Spleen (tissue), 11 donors: ENCODE results near the gene INPP5D. TPM values are rescaled to one million over a fixed set of nuclear protein-coding genes. Genes with fewer than 3 reads are reported as not detected.

ENCODE experiments used
- DNase-seq: peaks from one replicate; pipeline ENCODE4 v3.0.0-alpha.2; 2020
- H3K27ac ChIP-seq, 8 donors: fragments of 200-600 bp; sonication (generic) in 7 of 8; 1 replicate in 4 of 8; 2 replicates in 4 of 8; pipeline versions ENCODE4 v1.5.0 to v1.8.0; 2016 to 2021; ENCODE audit warnings: inconsistent platforms in 4 of 8, mild to moderate bottlenecking in 4 of 8, moderate library complexity in 1 of 8
- H3K27me3 ChIP-seq, 7 donors: fragments of 200-600 bp; sonication (generic) in 6 of 7; replicated peaks in 1 of 7; 1 replicate in 4 of 7; 2 replicates in 3 of 7; pipeline versions ENCODE4 v1.5.0 to v1.8.0; 2016 to 2021; ENCODE audit warnings: inconsistent platforms in 3 of 7, mild to moderate bottlenecking in 1 of 7
- H3K36me3 ChIP-seq, 6 donors: fragments of 200-600 bp; sonication (generic) in 5 of 6; 1 replicate in 4 of 6; 2 replicates in 2 of 6; pipeline versions ENCODE4 v1.5.0 to v1.8.0; 2016 to 2021; ENCODE audit warnings: inconsistent platforms in 2 of 6
- H3K4me1 ChIP-seq, 6 donors: fragments of 200-600 bp; sonication (generic) in 5 of 6; 1 replicate in 3 of 6; 2 replicates in 3 of 6; pipeline versions ENCODE4 v1.5.0 to v1.8.0; 2016 to 2021; ENCODE audit warnings: inconsistent platforms in 3 of 6
- H3K4me3 ChIP-seq, 8 donors: fragments of 200-600 bp; sonication (generic) in 7 of 8; 1 replicate in 4 of 8; 2 replicates in 4 of 8; pipeline versions ENCODE4 v1.5.0 to v1.8.0; 2016 to 2021; ENCODE audit warnings: inconsistent platforms in 4 of 8, mild to moderate bottlenecking in 4 of 8, moderate library complexity in 2 of 8
- H3K9me3 ChIP-seq, 8 donors: fragments of 200-600 bp; sonication (generic) in 7 of 8; 1 replicate in 4 of 8; 2 replicates in 4 of 8; pipeline versions ENCODE4 v1.5.0 to v1.8.0; 2016 to 2021; ENCODE audit warnings: inconsistent platforms in 4 of 8
- CTCF ChIP-seq, 11 experiments: fragments of 200-600 bp in 7 of 11; fragments of 450-650 bp in 4 of 11; sonication (generic) in 4 of 11; IDR thresholded peaks in 8 of 11; conservative IDR thresholded peaks in 3 of 11; 1 replicate in 7 of 11; 2 replicates in 4 of 11; pipeline versions ENCODE4 v1.4.0 to v1.8.0; 2016 to 2021; ENCODE audit warnings: antibody characterized with exemption in 11 of 11, inconsistent platforms in 4 of 11, mild to moderate bottlenecking in 1 of 11
- POLR2A ChIP-seq, 3 donors: fragments of 450-650 bp; IDR thresholded peaks; one replicate each; pipeline ENCODE4 v1.5.1; 2017; ENCODE audit warnings: antibody characterized with exemption in 3 of 3, mild to moderate bottlenecking in 1 of 3
- POLR2AphosphoS5 ChIP-seq, 3 donors: sonication (generic); formaldehyde crosslinking; IDR thresholded peaks; one replicate each; pipeline ENCODE4 v1.5.1; 2017; ENCODE audit warnings: antibody characterized with exemption in 3 of 3
- WGBS, 5 donors: extraction: QIAGEN DNeasy Blood & Tissue Kit in 3 of 5; methylation state at CpG; one replicate each; pipeline versions ENCODE4 v1.1.5 to v1.1.7; 2013 to 2018; 5-methylcytosine and 5-hydroxymethylcytosine counted together
- intact Hi-C: fragments of 100-400 bp; cut with DNase I; formaldehyde crosslinking; loops from one replicate; pipeline ENCODE4 v1.15.0; 2023; ENCODE audit warnings: low total_unique reads
- polyA plus RNA-seq, 3 donors: library from polyadenylated mRNA; stranded (reverse); fragments of 200-250 nt; gene quantifications; one replicate each; pipeline ENCODE4 v1.2.1, GENCODE V29; 2013
- total RNA-seq, 7 donors: library from RNA; depleted of rRNA in 3 of 7; stranded (reverse); fragments of >200 nt in 3 of 7; fragmentation: NEBNext Ultra II Directional in 4 of 7; extraction: Animal tissue kit (Norgen Biotek cat#: 25700) in 4 of 7; gene quantifications; one replicate each; pipeline versions ENCODE4 v1.1.0 to v1.2.1, GENCODE V29; 2016 to 2021
- donor health status: healthy with polysubstance abuse.
- donor health status: DM: no; HTN: no; CAD: no; lungs with moderate emphysema.
- donor health status: DM: no; HTN: no; CAD: no.
- donor health status: Bipolar disorder and iron deficiency.
- donor health status: healthy.
- donor health status: DM: no; HTN: no; CAD: no.
- donor health status: DM: yes; HTN: yes; CAD: no.

INPP5D gene
- total and polyA plus RNA-seq, 10 donors: 71.1 to 246 (median 181) TPM

GRCh38 chr2:233026198-233026813 lies 33.8 kb upstream of the INPP5D start:
- DNase-seq: no peak
- no peak for TF ChIP-seq POLR2AphosphoS5 (IDR thresholded peaks at IDR 0.05)
- TF ChIP-seq POLR2A (IDR thresholded peaks at IDR 0.05): no peak
- no peak for TF ChIP-seq CTCF (IDR thresholded peaks at IDR 0.05 in 8 of 11, conservative IDR thresholded peaks at IDR 0.05 in 3 of 11)
- WGBS, 5 donors: 79 to 90% (median 82%) methylated on average over 4 of the region's 4 CpGs
- H3K27me3 ChIP-seq: no peaks in the 10 kb centered on the region
- intact Hi-C loops: no loop called here
- H3K27ac ChIP-seq: no peak overlapping the region
- no peaks in the 10 kb centered on the region for H3K36me3 ChIP-seq
- H3K9me3 ChIP-seq: no peaks in the 10 kb centered on the region
- H3K4me1 ChIP-seq: no peaks in the 10 kb centered on the region
- H3K4me3 ChIP-seq: no peak overlapping the region

GRCh38 chr2:233029321-233029720 lies 30.8 kb upstream of the INPP5D start:
- Histone ChIP-seq H3K4me1 (no peaks in the 10 kb centered on the region), H3K4me3 (no peak overlapping the region), H3K27me3 (no peaks in the 10 kb centered on the region), H3K9me3 (no peaks in the 10 kb centered on the region), H3K36me3 (no peaks in the 10 kb centered on the region), H3K27ac (no peak overlapping the region)
- intact Hi-C loops: no loop called here
- DNase-seq: no peak
- WGBS, 5 donors: 85 to 95% (median 92%) methylated on average over 9 of the region's 9 CpGs
- TF ChIP-seq CTCF (IDR thresholded peaks at IDR 0.05 in 8 of 11, conservative IDR thresholded peaks at IDR 0.05 in 3 of 11): peak in 1 of 11 experiments; percentile 18
- TF ChIP-seq POLR2A (IDR thresholded peaks at IDR 0.05): no peak

GRCh38 chr2:233031556-233032500 lies 28.3 kb upstream of the INPP5D start:
- H3K27me3 ChIP-seq: no peaks in the 10 kb centered on the region
- DNase-seq: peak; percentile 69
- H3K4me1 ChIP-seq: no peaks in the 10 kb centered on the region
- H3K27ac ChIP-seq: no peak overlapping the region
- 82 to 91% (median 89%) methylated on average over 27 of the region's 27 CpGs for WGBS, 5 donors
- TF ChIP-seq POLR2A (IDR thresholded peaks at IDR 0.05) (no peak), POLR2AphosphoS5 (IDR thresholded peaks at IDR 0.05) (no peak), CTCF (IDR thresholded peaks at IDR 0.05 in 8 of 11, conservative IDR thresholded peaks at IDR 0.05 in 3 of 11) (no peak)
- intact Hi-C loops: no loop called here
- no peaks in the 10 kb centered on the region for H3K36me3 ChIP-seq
- H3K9me3 ChIP-seq: no peaks in the 10 kb centered on the region
- H3K4me3 ChIP-seq: no peak overlapping the region
